Keratinocyte (primary cell): Measurements from ENCODE around the gene ISYNA1. TPM values are rescaled to one million over a fixed set of nuclear protein-coding genes. Genes with fewer than 3 reads are reported as not detected.

Source experiments
- DNase-seq: peaks from one replicate; pipeline ENCODE4 v3.0.0-alpha.2; 2011; ENCODE audit warnings: low read depth, missing footprints, low spot score
- FAIRE-seq: peaks from 2 replicates; lab custom pipeline; 2011; peaks lifted over from hg19 to GRCh38; lab: Jason Lieb, UNC
- H2AFZ ChIP-seq: 2 replicates; pipeline ENCODE4 v1.6.0; 2012; ENCODE audit warnings: low read length, control low read depth, inconsistent platforms; ENCODE audit not compliant: control insufficient read depth
- H3K27ac ChIP-seq: 2 replicates; pipeline ENCODE4 v1.5.1; 2011; ENCODE audit warnings: low read length; ENCODE audit not compliant: control insufficient read depth, insufficient read depth
- H3K27me3 ChIP-seq: 3 replicates; pipeline ENCODE4 v1.6.0; 2011; ENCODE audit warnings: low read length; ENCODE audit not compliant: control insufficient read depth, insufficient read depth; ENCODE audit errors: extremely low read depth
- H3K36me3 ChIP-seq, 2 experiments: 2 replicates in 1 of 2; 3 replicates in 1 of 2; pipeline ENCODE4 v1.5.1; 2011; ENCODE audit warnings: low read length in 2 of 2, mild to moderate bottlenecking in 1 of 2; ENCODE audit not compliant: control insufficient read depth in 2 of 2, insufficient read depth in 2 of 2; ENCODE audit errors: extremely low read depth in 1 of 2
- H3K4me1 ChIP-seq: 3 replicates; pipeline ENCODE4 v1.5.1; 2011; ENCODE audit warnings: low read length; ENCODE audit not compliant: control insufficient read depth, insufficient read depth; ENCODE audit errors: extremely low read depth
- H3K4me2 ChIP-seq: 3 replicates; pipeline ENCODE4 v1.6.0; 2011; ENCODE audit warnings: low read depth, low read length; ENCODE audit not compliant: control insufficient read depth, insufficient read depth; ENCODE audit errors: extremely low read depth
- H3K4me3 ChIP-seq, 3 experiments: fragments of 200-600 bp in 1 of 3; sonication (generic) in 1 of 3; 2 replicates in 2 of 3; 3 replicates in 1 of 3; pipeline ENCODE4 v1.5.1; 2011 to 2016; ENCODE audit warnings: low read length in 3 of 3, mild to moderate bottlenecking in 3 of 3, control low read depth in 2 of 3, inconsistent platforms in 1 of 3, low read depth in 1 of 3, mixed read lengths in 1 of 3, mixed run types in 1 of 3, moderate library complexity in 1 of 3; ENCODE audit not compliant: control insufficient read depth in 2 of 3, insufficient read depth in 2 of 3; ENCODE audit errors: extremely low read depth in 1 of 3
- H3K79me2 ChIP-seq: 2 replicates; pipeline ENCODE4 v1.6.0; 2012; ENCODE audit warnings: low read length; ENCODE audit not compliant: control insufficient read depth, insufficient read depth
- H3K9ac ChIP-seq: 3 replicates; pipeline ENCODE4 v1.6.0; 2011; ENCODE audit warnings: low read length; ENCODE audit not compliant: control insufficient read depth, insufficient read depth; ENCODE audit errors: extremely low read depth
- H3K9me1 ChIP-seq: 3 replicates; pipeline ENCODE4 v1.6.0; 2011; ENCODE audit warnings: low read length; ENCODE audit not compliant: control insufficient read depth, insufficient read depth; ENCODE audit errors: extremely low read depth
- H3K9me3 ChIP-seq: 2 replicates; pipeline ENCODE4 v1.5.1; 2012; ENCODE audit warnings: low read depth, low read length; ENCODE audit not compliant: control insufficient read depth
- H4K20me1 ChIP-seq: 3 replicates; pipeline ENCODE4 v1.6.0; 2011; ENCODE audit warnings: low read length; ENCODE audit not compliant: control insufficient read depth, insufficient read depth; ENCODE audit errors: extremely low read depth
- CTCF ChIP-seq, 3 experiments: IDR thresholded peaks in 1 of 3; conservative IDR thresholded peaks in 1 of 3; optimal IDR thresholded peaks in 1 of 3; 2 replicates in 2 of 3; 3 replicates in 1 of 3; pipeline versions ENCODE3 to v1.5.1; 2011; ENCODE audit warnings: low read length in 3 of 3, mild to moderate bottlenecking in 3 of 3, moderate library complexity in 2 of 3, control low read depth in 1 of 3, inconsistent platforms in 1 of 3; ENCODE audit not compliant: insufficient read depth in 2 of 3; ENCODE audit errors: extremely low read depth in 1 of 3
- EZH2 ChIP-seq: IDR thresholded peaks from one replicate; pipeline ENCODE4 v1.6.1; 2012; ENCODE audit warnings: inconsistent platforms, mild to moderate bottlenecking, low read length, moderate library complexity
- dilution Hi-C: fragments of 300-500 bp; cut with MboI; formaldehyde crosslinking; loops from one replicate; pipeline ENCODE4 v1.7.0; 2020; ENCODE audit warnings: low sequenced_read_pairs; ENCODE audit not compliant: extremely low pct_ligation_motif_present
- polyA plus RNA-seq, 5 experiments: library from polyadenylated mRNA; depleted of rRNA in 3 of 5; stranded (reverse) in 3 of 5; stranded (forward) in 1 of 5; unstranded in 1 of 5; fragments of >200 nt; gene quantifications; 1 replicate in 1 of 5; 2 replicates in 3 of 5; 3 replicates in 1 of 5; pipeline versions ENCODE4 v1.2.1 to v1.2.3, GENCODE V29; 2011 to 2012; ENCODE audit warnings: missing spikeins in 2 of 5, low read depth in 1 of 5, low replicate concordance in 1 of 5
- small RNA-seq, 3 experiments: library from RNA; depleted of rRNA; stranded (forward); fragments of <200 nt; gene quantifications; one replicate each; pipeline ENCODE3, GENCODE V24; 2012; ENCODE audit warnings: low read depth in 3 of 3, low replicate concordance in 1 of 3; ENCODE audit not compliant: insufficient read length in 3 of 3

ISYNA1 gene
- polyA plus RNA-seq, 1 donor (not counting 4 experiments of a cell fraction or from before 2014, with no cell fraction given) = 3.5 TPM

DNA sequence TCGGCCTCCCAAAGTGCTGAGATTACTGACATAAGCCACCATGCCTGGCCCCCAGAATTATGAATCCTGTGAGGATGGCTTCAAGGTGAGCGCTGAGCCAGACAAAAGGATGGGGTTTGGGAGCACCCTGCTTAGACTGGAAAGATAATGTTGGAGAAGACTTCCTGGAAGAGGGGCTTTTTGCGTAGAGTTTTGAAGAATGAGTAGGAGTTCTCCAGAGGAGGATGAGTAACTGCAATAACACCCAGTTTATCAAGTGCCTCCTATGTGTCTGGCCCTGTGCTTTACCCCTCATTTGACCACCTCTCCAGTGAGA, 52.6 kb downstream of the ISYNA1 start:
- no peak overlapping the region for H3K4me2 ChIP-seq
- H3K4me1 ChIP-seq = peaks cover 20% of the 10 kb centered on the region
- no peaks in the 10 kb centered on the region for H4K20me1 ChIP-seq
- dilution Hi-C loops = no loop called here
- TF ChIP-seq EZH2 (no peak), CTCF (optimal IDR thresholded peaks at IDR 0.05 in 1 of 3, IDR thresholded peaks at IDR 0.05 in 1 of 3, conservative IDR thresholded peaks at IDR 0.05 in 1 of 3; ENCODE audit: extremely low read depth in 1 of 3, insufficient read depth in 2 of 3, low read length in 3 of 3) (no peak)
- no peaks in the 10 kb centered on the region for H3K36me3 ChIP-seq
- no peaks in the 10 kb centered on the region for H3K9me1 ChIP-seq
- H3K79me2 ChIP-seq = no peaks in the 10 kb centered on the region
- H3K27ac ChIP-seq = no peak overlapping the region
- no peak overlapping the region for H3K9ac ChIP-seq
- no peak for FAIRE-seq
- H3K9me3 ChIP-seq = no peaks in the 10 kb centered on the region
- H3K27me3 ChIP-seq = peaks cover 16% of the 10 kb centered on the region
- DNase-seq = no peak
- H2AFZ ChIP-seq = no peak overlapping the region
- peak overlapping the region in 1 of 3 experiments; percentile 8 for H3K4me3 ChIP-seq

DNA sequence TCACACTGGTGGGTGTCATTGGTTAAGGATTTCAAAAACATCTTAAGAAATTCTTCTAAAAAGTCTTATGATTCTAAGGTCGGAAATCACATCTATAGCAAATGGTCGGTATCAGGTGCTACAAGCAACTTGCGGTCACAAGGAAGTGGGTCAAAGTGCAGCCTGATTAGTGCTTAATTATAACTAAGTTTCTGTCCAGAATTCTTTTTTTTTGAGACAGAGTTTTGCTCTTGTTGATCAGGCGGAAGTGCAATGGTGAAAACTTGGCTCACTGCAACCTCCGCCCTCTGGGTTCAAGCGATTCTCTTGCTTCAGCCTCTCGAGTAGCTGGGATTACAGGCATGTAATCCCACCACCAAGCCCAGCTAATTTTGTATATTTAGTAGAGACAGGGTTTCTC, 53.2 kb downstream of the ISYNA1 start:
- Histone ChIP-seq H3K27ac (no peak overlapping the region), H3K9ac (no peak overlapping the region)
- DNase-seq = no peak

More for the DNA sequence above, 53.2 kb downstream of the ISYNA1 start:
- Histone ChIP-seq H3K79me2 (no peaks in the 10 kb centered on the region), H3K9me1 (no peaks in the 10 kb centered on the region), H3K36me3 (no peaks in the 10 kb centered on the region), H3K4me3 (no peak overlapping the region), H3K4me2 (no peak overlapping the region), H3K4me1 (peaks cover 25% of the 10 kb centered on the region), H4K20me1 (no peaks in the 10 kb centered on the region), H3K27me3 (peaks cover 16% of the 10 kb centered on the region), H2AFZ (no peak overlapping the region), H3K9me3 (no peaks in the 10 kb centered on the region)
- no peak for FAIRE-seq
- dilution Hi-C loops = no loop called here
- TF ChIP-seq CTCF (optimal IDR thresholded peaks at IDR 0.05 in 1 of 3, IDR thresholded peaks at IDR 0.05 in 1 of 3, conservative IDR thresholded peaks at IDR 0.05 in 1 of 3; ENCODE audit: extremely low read depth in 1 of 3, insufficient read depth in 2 of 3, low read length in 3 of 3) (no peak), EZH2 (no peak)

Small RNA genes lying within 50 kb of the gene (small RNA-seq; reads per million reads assigned to genes)
- 0 reads per million in 3 experiments for gene MIR3189

Other genes with a start within 250 kb of the ISYNA1 start
- gene MPV17L2, start 244.9 kb downstream of the ISYNA1 start, polyA plus RNA-seq = 26.3 to 39.8 TPM (median 26.8 TPM) in 3 replicates
- 0.30 to 0.92 TPM (median 0.56 TPM) in 3 replicates for gene RAB3A, start 234.1 kb downstream of the ISYNA1 start, polyA plus RNA-seq
- 0.03 TPM in 1 of 3 replicates, not detected in the others for gene PDE4C, start 211.7 kb downstream of the ISYNA1 start, polyA plus RNA-seq
- gene IQCN, start 163.7 kb downstream of the ISYNA1 start, polyA plus RNA-seq = 0.02 to 0.06 TPM in 2 of 3 replicates, not detected in the other
- 17.2 to 36.7 TPM (median 20.7 TPM) in 3 replicates for gene JUND, start 156.5 kb downstream of the ISYNA1 start, polyA plus RNA-seq
- 150 to 170 TPM (median 162 TPM) in 3 replicates for gene LSM4, start 115.1 kb downstream of the ISYNA1 start, polyA plus RNA-seq
- 4.8 to 5.8 TPM (median 5.6 TPM) in 3 replicates for gene PGPEP1, start 97.5 kb downstream of the ISYNA1 start, polyA plus RNA-seq
- gene GDF15, start 52.0 kb downstream of the ISYNA1 start, polyA plus RNA-seq = 0.27 to 0.49 TPM (median 0.31 TPM) in 3 replicates
- not detected in 3 replicates for gene LRRC25, start 40.5 kb downstream of the ISYNA1 start, polyA plus RNA-seq
- gene SSBP4, start 18.7 kb downstream of the ISYNA1 start, polyA plus RNA-seq = 7.5 to 11.3 TPM (median 10.8 TPM) in 3 replicates
- 4.4 to 8.3 TPM (median 6.8 TPM) in 3 replicates for gene ELL, start 83.9 kb upstream of the ISYNA1 start, polyA plus RNA-seq
- gene FKBP8, start 105.4 kb upstream of the ISYNA1 start, polyA plus RNA-seq = 115 to 222 TPM (median 150 TPM) in 3 replicates
- gene KXD1, start 119.7 kb upstream of the ISYNA1 start, polyA plus RNA-seq = 94.6 to 129 TPM (median 119 TPM) in 3 replicates
- 1,376 to 2,465 TPM (median 1,831 TPM) in 3 replicates for gene UBA52, start 133.7 kb upstream of the ISYNA1 start, polyA plus RNA-seq
- gene REX1BD, start 150.7 kb upstream of the ISYNA1 start, polyA plus RNA-seq = 29.5 to 36.9 TPM (median 31.9 TPM) in 3 replicates
- 0.20 to 1.5 TPM (median 0.98 TPM) in 3 replicates for gene CRLF1, start 168.7 kb upstream of the ISYNA1 start, polyA plus RNA-seq
- 0.06 to 0.19 TPM in 2 of 3 replicates, not detected in the other for gene TMEM59L, start 174.7 kb upstream of the ISYNA1 start, polyA plus RNA-seq
- gene KLHL26, start 198.9 kb upstream of the ISYNA1 start, polyA plus RNA-seq = 0.68 to 2.0 TPM (median 1.3 TPM) in 3 replicates
- gene CRTC1, start 245.5 kb upstream of the ISYNA1 start, polyA plus RNA-seq = 0.54 to 2.4 TPM (median 1.0 TPM) in 3 replicates